HL-60/S4 treated with retinoic acid at 250 ng/mL for 4 days and 3 days (cell line): ENCODE measurements around the gene CENPM.

ENCODE experiments used
- in situ Hi-C: fragments of 300-500 bp; cut with MboI; formaldehyde crosslinking; loops from 2 replicates; pipeline ENCODE4 v1.7.0; 2022; ENCODE audit warnings: low sequenced_read_pairs

CENPM gene

GRCh38 chr22:41966607-41967240 is 19.8 kb upstream of the CENPM start:
- in situ Hi-C loops, result no loop called here

DNA sequence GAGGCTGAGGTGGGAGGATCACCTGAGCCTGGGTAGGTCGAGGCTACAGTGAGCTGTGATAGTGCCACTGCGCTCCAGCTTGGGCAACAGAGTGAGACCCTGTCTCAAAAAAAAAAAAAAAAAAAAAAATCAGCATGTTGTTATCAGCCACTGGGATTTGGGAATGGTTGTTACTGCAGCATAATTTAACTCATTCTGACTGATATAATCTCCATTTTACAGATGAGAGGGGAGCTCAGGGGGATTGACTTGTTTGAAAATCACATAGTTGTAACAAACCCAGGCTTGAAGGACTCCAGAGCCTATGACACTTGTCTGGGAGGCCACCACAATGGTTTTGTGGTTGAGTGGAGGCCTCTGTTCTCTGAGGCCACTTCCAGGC is 19.3 kb upstream of the CENPM start:
- in situ Hi-C loops, result no loop called here

- in situ Hi-C loops, result no loop called here
Observed at GRCh38 chr22:41964112-41964491, 17.1 kb upstream of the CENPM start.

- in situ Hi-C loops, result no loop called here
Observed at GRCh38 chr22:41963453-41964111, 16.6 kb upstream of the CENPM start.

DNA sequence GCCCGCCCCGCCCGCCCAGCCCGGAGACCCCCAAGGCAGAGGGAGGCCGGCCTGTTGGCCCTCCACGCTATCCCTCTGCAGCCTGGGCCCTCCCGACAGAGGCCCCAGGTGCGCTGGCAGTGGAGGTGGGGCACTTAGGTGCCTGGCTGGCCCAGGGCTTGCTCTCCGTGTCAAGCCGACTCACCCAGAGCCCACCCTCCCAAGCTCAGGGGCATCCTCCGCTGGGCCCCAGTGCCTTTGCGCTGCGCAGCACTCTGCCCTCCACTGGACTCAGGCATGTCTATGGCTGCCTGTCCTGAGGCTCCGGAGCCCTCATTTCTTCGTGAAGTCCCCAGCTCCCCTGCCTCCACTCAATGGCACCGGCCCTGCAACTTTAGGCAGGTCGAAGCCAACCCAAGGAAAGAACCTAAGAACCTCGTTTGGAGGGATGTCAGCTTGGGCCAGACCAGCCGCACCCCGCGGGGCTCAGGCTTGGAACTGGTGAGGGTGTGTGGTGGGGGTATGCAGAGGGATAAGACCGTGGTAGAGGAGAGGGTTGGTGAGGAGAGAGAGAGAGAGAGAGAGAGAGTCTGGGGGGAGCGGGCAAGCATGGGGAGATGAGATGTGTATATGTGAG is 11.1 kb upstream of the CENPM start:
- in situ Hi-C loops, result no loop called here

DNA sequence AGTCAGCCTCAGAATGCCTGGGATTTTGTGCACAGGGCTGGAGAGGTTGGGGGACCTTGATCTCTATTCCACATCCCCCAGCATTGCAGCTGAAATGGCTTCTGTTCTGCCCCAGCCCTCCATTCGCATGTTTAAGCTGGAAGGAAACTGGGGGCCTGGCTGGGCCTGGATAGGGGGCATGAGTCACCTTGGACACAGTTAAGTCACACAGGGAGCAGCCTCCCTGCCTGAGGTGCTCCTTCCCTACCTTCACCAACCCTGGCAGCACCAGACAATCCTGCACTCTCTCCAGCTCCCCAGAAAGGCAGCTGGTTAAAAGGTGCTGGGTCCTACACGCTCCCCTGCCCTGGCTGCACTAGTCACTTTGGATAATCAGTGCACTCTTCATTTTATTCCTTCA is 5.8 kb upstream of the CENPM start:
- in situ Hi-C loops, result no loop called here

- in situ Hi-C loops, result no loop called here
Observed at GRCh38 chr22:41951898-41952474, 5.0 kb upstream of the CENPM start, which contains the start of gene SMIM45. TSS of gene SMIM45 (plus strand) at chr22:41952150.

GRCh38 chr22:41949297-41949965 is 2.5 kb upstream of the CENPM start:
- in situ Hi-C loops, result loop anchor here (10.0 kb wide), 1 partner anchor 255 kb away; the partner anchor contains the start of gene MEI1

DNA sequence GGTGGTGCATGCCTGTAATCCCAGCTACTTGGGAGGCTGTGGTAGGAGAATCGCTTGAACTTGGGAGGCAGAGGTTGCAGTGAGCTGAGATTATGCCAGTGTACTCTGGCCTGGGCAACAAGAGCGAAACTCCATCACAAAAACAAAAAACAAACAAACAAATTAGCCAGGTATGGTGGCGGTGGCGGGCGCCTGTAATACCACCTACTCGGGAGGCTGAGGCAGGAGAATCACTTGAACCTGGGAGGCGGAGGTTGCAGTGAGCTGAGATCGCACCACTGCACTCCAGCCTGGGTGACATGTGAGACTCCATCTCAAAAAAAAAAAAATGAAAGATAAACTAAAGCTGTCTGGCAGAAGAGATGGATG is 2.0 kb upstream of the CENPM start:
- in situ Hi-C loops, result loop anchor here (10.0 kb wide), 1 partner anchor 254 kb away; the partner anchor contains the start of gene MEI1

DNA sequence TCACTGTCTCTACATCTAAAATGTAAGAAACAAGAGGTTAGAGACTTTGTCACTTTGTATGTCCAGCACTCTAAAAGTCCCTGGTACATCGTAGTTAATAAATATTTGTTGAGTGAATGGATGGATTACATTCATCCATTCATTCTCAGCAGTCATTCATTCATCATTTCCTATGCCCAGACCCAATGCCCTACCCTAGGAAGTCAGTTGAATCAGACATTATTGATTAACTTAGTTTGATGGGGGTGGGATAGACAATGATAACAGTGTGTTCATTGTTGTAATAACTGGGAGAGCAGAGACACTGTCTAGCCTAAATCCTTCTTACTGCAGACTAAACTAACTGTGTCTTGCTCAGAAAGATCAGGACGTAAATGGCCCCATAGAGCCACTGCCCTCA is 1.2 kb upstream of the CENPM start:
- in situ Hi-C loops, result loop anchor here (10.0 kb wide), 1 partner anchor 253 kb away; the partner anchor contains the start of gene MEI1

GRCh38 chr22:41947424-41948080 is 600 bp upstream of the CENPM start:
- in situ Hi-C loops, result loop anchor here (10.0 kb wide), 1 partner anchor 253 kb away; the partner anchor contains the start of gene MEI1

- in situ Hi-C loops, result loop anchor here (10.0 kb wide), 1 partner anchor 249 kb away; the partner anchor contains the start of gene MEI1
Observed at GRCh38 chr22:41943661-41944209, 3.2 kb downstream of the CENPM start.

- in situ Hi-C loops, result loop anchor here (10.0 kb wide), 1 partner anchor 246 kb away; the partner anchor contains the start of gene MEI1
Observed at GRCh38 chr22:41940832-41941765, 5.9 kb downstream of the CENPM start.

DNA sequence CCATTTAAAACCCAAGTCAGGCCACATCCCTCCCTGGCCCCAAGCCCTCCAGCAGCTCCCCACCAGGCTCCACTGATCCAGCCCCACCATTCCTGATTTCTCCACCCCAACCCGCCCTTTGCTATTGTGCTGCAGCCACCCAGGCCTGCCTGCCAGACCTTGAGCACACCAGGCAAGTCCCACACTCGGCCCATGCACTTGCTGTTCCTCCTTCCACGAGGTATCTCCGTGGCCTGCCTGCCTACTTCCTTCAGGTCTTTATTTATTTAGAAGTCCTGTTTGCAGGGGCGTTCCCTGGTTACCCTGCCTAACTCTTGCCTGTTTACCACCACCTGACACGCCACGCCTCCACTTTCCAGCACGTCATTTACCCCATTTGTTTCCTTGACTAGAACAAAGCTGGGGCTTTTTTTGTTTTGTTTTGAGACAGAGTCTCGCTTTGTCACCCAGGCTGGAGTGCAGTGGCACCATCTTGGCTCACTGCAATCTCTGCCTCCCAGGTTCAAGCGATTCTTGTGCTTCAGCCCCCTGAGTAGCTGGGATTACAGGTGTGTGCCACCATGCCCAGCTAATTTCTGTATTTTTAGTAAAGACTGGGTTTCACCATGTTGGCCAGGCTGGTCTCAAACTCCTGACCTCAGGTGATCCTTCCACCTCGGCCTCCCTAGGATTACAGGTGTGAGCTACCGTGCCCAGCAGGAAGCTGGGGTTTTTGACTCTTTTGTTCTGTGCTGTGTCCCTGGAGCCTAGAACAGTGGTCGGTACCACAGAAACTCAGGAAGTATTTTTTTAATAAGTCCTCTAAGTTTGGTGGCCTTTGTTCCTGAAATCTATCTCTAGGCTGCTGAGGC is 6.7 kb downstream of the CENPM start:
- in situ Hi-C loops, result loop anchor here (10.0 kb wide), 1 partner anchor 245 kb away; the partner anchor contains the start of gene MEI1

DNA sequence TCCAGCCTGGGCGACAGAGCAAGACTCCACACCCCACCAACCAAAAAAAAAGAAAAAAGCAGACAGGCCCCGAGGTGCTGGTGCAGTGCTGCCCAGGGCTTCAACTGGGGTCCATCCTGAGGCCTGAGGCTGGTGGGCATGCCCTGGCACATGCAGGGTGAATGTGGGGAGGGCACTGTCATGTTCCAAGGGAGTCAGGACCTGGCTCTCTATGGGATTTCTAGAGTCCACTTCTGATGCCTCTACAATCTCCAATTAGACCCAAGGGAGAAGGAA is 10.1 kb downstream of the CENPM start:
- in situ Hi-C loops, result no loop called here

- in situ Hi-C loops, result no loop called here
Observed at GRCh38 chr22:41935509-41935908, 11.4 kb downstream of the CENPM start.

- in situ Hi-C loops, result no loop called here
Observed at GRCh38 chr22:41935015-41935351, 12.0 kb downstream of the CENPM start.

DNA sequence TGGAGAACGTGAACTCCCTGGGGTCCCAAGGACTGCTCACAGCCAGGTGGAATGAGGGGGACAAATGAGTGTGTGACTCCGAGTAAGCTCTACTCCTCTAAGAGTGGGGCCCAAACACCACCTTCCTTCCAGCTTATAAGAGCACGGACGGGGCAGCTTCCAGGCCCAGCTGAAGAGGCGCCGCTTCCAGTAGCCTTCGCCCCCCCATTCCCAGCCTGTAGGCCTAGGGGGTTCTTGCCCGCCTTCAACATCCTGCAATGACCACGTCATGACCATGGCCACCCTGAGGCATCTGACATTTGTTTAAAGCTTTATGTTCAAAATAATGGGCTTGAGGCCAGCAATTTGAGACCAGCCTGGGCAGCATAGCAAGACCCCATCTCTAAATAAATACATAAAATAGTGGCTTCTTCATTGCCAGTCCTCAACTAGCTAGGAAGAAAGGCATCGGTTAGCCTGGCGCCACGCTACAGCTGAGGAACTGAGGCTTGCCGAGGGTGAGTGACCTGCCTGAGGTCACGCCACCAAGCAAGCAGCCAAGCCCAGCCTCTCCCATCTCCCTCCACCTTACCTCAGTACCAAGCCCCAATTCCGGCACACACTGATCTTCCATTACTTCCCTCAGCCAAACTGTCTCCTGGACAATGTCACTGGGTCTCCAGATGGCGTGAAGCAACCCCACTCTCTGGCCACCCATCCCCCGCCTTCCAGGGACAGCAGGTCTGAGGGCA is 12.5 kb downstream of the CENPM start:
- in situ Hi-C loops, result no loop called here
